ENCODE data around the gene PTPRK.

GRCh38 chr6:128314190-128314589 is 206.2 kb downstream of the PTPRK start:
- no peak for TF ChIP-seq CTCF (IDR thresholded peaks at IDR 0.05)
- no peak for TF ChIP-seq POLR2A (IDR thresholded peaks at IDR 0.05)
